HL-60 (cell line): ENCODE data around the gene NINJ1.

Experiments
- POLR2AphosphoS5 ChIP-seq: IDR thresholded peaks from 2 replicates; pipeline ENCODE4 v1.6.1; 2012; ENCODE audit warnings: low read depth
- TF ChIP-seq, protein P1 (sequence below): IDR thresholded peaks from one replicate; pipeline ENCODE4 v1.5.1; 2011; ENCODE audit warnings: low read length, control low read depth, inconsistent platforms; ENCODE audit not compliant: insufficient read depth
- TF ChIP-seq, protein P2 (sequence below): IDR thresholded peaks from 2 replicates; pipeline ENCODE4 v1.6.1; 2012; ENCODE audit warnings: low read depth; ENCODE audit not compliant: insufficient replicate concordance

- TF ChIP-seq, protein P1, sequence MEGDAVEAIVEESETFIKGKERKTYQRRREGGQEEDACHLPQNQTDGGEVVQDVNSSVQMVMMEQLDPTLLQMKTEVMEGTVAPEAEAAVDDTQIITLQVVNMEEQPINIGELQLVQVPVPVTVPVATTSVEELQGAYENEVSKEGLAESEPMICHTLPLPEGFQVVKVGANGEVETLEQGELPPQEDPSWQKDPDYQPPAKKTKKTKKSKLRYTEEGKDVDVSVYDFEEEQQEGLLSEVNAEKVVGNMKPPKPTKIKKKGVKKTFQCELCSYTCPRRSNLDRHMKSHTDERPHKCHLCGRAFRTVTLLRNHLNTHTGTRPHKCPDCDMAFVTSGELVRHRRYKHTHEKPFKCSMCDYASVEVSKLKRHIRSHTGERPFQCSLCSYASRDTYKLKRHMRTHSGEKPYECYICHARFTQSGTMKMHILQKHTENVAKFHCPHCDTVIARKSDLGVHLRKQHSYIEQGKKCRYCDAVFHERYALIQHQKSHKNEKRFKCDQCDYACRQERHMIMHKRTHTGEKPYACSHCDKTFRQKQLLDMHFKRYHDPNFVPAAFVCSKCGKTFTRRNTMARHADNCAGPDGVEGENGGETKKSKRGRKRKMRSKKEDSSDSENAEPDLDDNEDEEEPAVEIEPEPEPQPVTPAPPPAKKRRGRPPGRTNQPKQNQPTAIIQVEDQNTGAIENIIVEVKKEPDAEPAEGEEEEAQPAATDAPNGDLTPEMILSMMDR = no peak
- TF ChIP-seq POLR2AphosphoS5 = no peak
- TF ChIP-seq, protein P2, sequence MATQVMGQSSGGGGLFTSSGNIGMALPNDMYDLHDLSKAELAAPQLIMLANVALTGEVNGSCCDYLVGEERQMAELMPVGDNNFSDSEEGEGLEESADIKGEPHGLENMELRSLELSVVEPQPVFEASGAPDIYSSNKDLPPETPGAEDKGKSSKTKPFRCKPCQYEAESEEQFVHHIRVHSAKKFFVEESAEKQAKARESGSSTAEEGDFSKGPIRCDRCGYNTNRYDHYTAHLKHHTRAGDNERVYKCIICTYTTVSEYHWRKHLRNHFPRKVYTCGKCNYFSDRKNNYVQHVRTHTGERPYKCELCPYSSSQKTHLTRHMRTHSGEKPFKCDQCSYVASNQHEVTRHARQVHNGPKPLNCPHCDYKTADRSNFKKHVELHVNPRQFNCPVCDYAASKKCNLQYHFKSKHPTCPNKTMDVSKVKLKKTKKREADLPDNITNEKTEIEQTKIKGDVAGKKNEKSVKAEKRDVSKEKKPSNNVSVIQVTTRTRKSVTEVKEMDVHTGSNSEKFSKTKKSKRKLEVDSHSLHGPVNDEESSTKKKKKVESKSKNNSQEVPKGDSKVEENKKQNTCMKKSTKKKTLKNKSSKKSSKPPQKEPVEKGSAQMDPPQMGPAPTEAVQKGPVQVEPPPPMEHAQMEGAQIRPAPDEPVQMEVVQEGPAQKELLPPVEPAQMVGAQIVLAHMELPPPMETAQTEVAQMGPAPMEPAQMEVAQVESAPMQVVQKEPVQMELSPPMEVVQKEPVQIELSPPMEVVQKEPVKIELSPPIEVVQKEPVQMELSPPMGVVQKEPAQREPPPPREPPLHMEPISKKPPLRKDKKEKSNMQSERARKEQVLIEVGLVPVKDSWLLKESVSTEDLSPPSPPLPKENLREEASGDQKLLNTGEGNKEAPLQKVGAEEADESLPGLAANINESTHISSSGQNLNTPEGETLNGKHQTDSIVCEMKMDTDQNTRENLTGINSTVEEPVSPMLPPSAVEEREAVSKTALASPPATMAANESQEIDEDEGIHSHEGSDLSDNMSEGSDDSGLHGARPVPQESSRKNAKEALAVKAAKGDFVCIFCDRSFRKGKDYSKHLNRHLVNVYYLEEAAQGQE = no peak
Observed at GRCh38 chr9:93124793-93125192, 9.3 kb downstream of the NINJ1 start.
